AG09309 (cell line): ENCODE results near the gene TRIM47.
A peak's percentile ranks its signal among the peaks of the same experiment; 100 is the strongest.

Experiments
- DNase-seq: peaks from one replicate; pipeline ENCODE4 v3.0.0-alpha.2; 2010; ENCODE audit warnings: low read depth
- H3K4me3 ChIP-seq: 2 replicates; pipeline ENCODE4 v1.5.1; 2011; ENCODE audit warnings: mild to moderate bottlenecking, low read depth, low read length, moderate library complexity; ENCODE audit not compliant: control insufficient read depth
- CTCF ChIP-seq: IDR thresholded peaks from 2 replicates; pipeline ENCODE4 v1.5.1; 2011; ENCODE audit warnings: mild to moderate bottlenecking, low read depth, low read length, inconsistent platforms; ENCODE audit not compliant: insufficient read depth, control insufficient read depth; ENCODE audit errors: missing control alignments

TRIM47 gene

GRCh38 chr17:75896415-75897159, 18.2 kb upstream of the TRIM47 start, which contains the start of gene TRIM65:
Gene TRIM65 (minus strand): TSS chr17:75896951. CDS start chr17:75896937, 14 bp downstream.
- H3K4me3 ChIP-seq = peak within 1 kb of the TSS; percentile 51
- peak; percentile 23 for DNase-seq
- TF ChIP-seq CTCF = peak; percentile 27

- peak overlapping the region; percentile 51 for H3K4me3 ChIP-seq
- DNase-seq = no peak
- TF ChIP-seq CTCF = peak; percentile 52
Measured at GRCh38 chr17:75895370-75896155, 17.2 kb upstream of the TRIM47 start.

- no peak for DNase-seq
- H3K4me3 ChIP-seq = no peak overlapping the region
Measured at GRCh38 chr17:75894049-75894733, 15.8 kb upstream of the TRIM47 start.

GRCh38 chr17:75893305-75894048, 15.1 kb upstream of the TRIM47 start:
- no peak overlapping the region for H3K4me3 ChIP-seq
- TF ChIP-seq CTCF = no peak
- no peak for DNase-seq

More at GRCh38 chr17:75894049-75894733, 15.8 kb upstream of the TRIM47 start:
- no peak for TF ChIP-seq CTCF

GRCh38 chr17:75892556-75893224, 14.3 kb upstream of the TRIM47 start:
- no peak overlapping the region for H3K4me3 ChIP-seq
- DNase-seq = no peak
- TF ChIP-seq CTCF = no peak
